Fibroblast of the conjunctiva (primary cell): Measurements from ENCODE around the gene KYAT1.

Source experiments
- DNase-seq: peaks from one replicate; pipeline ENCODE4 v3.0.0-alpha.2; 2010; ENCODE audit warnings: low read depth

KYAT1 gene

GRCh38 chr9:128881884-128882676 is at the start of gene KYAT1, which contains the start of gene LRRC8A:
KYAT1 (minus strand) TSS chr9:128881950; CDS start chr9:128845405, 36,545 bp downstream.
LRRC8A (plus strand) TSS chr9:128882133; CDS start chr9:128907165, 25,032 bp downstream.
- DNase-seq = peak; percentile 87

- DNase-seq = no peak
Measured at GRCh38 chr9:128929560-128929959, 47.8 kb upstream of the KYAT1 start.

GRCh38 chr9:128928624-128929023 is 46.9 kb upstream of the KYAT1 start:
- no peak for DNase-seq

- no peak for DNase-seq
Measured at GRCh38 chr9:128927731-128928411, 46.1 kb upstream of the KYAT1 start.

GRCh38 chr9:128923493-128923883 is 41.7 kb upstream of the KYAT1 start:
- no peak for DNase-seq

GRCh38 chr9:128921881-128922763 is 40.4 kb upstream of the KYAT1 start:
- peak; percentile 43 for DNase-seq

- DNase-seq = peak; percentile 60
Measured at GRCh38 chr9:128920381-128921058, 38.8 kb upstream of the KYAT1 start, which contains the start of gene PHYHD1. PHYHD1 (plus strand) TSS chr9:128920982; CDS start chr9:128922324, 1,342 bp downstream.

- no peak for DNase-seq
Measured at GRCh38 chr9:128919402-128920089, 37.8 kb upstream of the KYAT1 start.

GRCh38 chr9:128918921-128919320 is 37.2 kb upstream of the KYAT1 start:
- DNase-seq = no peak

GRCh38 chr9:128917151-128917849 is 35.5 kb upstream of the KYAT1 start:
- peak; percentile 82 for DNase-seq

GRCh38 chr9:128916745-128917144 is 35.0 kb upstream of the KYAT1 start:
- no peak for DNase-seq

GRCh38 chr9:128916204-128916603 is 34.5 kb upstream of the KYAT1 start:
- DNase-seq = no peak

GRCh38 chr9:128913995-128914772 is 32.4 kb upstream of the KYAT1 start:
- DNase-seq = no peak

GRCh38 chr9:128913048-128913900 is 31.5 kb upstream of the KYAT1 start:
- DNase-seq = no peak

- peak; percentile 44 for DNase-seq
Measured at GRCh38 chr9:128912270-128912853, 30.6 kb upstream of the KYAT1 start.

- DNase-seq = no peak
Measured at GRCh38 chr9:128911529-128912035, 29.8 kb upstream of the KYAT1 start.

- no peak for DNase-seq
Measured at GRCh38 chr9:128910906-128911305, 29.2 kb upstream of the KYAT1 start.

GRCh38 chr9:128909859-128910258 is 28.1 kb upstream of the KYAT1 start:
- DNase-seq = no peak
